ENCODE results near the gene CLHC1. TPM values are rescaled to one million over a fixed set of nuclear protein-coding genes. Genes with fewer than 3 reads are reported as not detected.
"Not testable (repeated sequence)": the region's sequence is repeated elsewhere in the genome, so short reads cannot be mapped to it uniquely, and the experiment has no call there.

The CLHC1 gene
- 10 to 100 TPM in 1 of 4 donors, 1 to 10 TPM in 3; 3.4 to 15.0 (median 6.4) TPM for total RNA-seq

DNA sequence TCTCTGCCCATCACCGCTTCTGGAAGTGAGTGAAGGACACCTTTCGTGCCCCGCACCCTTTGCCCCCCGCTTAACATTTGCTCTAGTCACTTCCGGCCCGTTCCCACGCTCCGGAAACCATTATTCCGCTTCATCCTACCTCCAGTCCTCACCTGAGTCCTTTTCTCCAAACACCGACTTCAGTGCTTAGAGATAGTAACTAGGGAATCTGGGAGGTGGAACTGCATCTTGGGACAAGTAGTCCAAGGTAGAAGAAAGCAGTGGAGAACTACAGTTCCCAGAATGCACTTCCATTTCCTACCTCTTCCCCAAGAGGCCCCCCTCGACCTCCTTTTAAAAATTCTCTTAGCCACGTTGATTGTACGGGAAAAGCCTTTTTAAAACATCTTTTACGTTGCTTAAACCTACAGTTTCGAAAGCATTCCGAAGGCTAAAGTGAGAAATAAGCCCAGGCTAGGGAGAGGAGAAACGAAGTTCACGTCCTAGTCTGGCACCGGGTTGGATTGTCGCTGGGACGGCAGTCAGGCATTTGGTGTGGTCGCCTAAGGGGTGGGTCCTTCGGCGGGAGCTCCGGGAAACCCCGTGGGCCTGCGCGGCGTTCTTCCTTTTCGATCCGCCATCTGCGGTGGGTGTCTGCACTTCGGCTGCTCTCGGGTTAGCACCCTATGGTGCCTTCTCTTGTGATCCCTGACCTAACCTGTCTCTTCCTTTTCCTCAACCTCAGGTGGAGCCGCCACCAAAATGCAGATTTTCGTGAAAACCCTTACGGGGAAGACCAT lies at the start of gene CLHC1, which contains the start of gene RPS27A:
Gene CLHC1, minus strand, starts transcription at position 210 of the 779 bp plus-strand sequence. CDS start 9,882 bp downstream, outside the sequence.
Gene RPS27A, plus strand, starts transcription at position 605 of the 779 bp plus-strand sequence. Its CDS starts 137 bp downstream, at position 742.
- Histone ChIP-seq H3K9me3 (no peaks in the 10 kb centered on the region), H3K4me3 (peak within 1 kb of the TSS; percentile 58 to 85 (median 69)), H3K27ac (replicated peaks in 1 of 4) (peak within 1 kb of the TSS; percentile 88 to 91 (median 90)), H3K36me3 (peaks cover 29 to 40% (median 34%) of the 10 kb centered on the region in 4 donors), H3K27me3 (no peaks in the 10 kb centered on the region), H3K4me1 (peaks cover 25 to 44% (median 36%) of the 10 kb centered on the region in 4 donors)
- intact Hi-C loops (cut with DNase I) = no loop called here
- TF ChIP-seq EP300 (IDR thresholded peaks at IDR 0.05) = no peak
- peak in 1 of 3 experiments; percentile 7 for TF ChIP-seq CTCF (IDR thresholded peaks at IDR 0.05)
- peak; percentile 73 for TF ChIP-seq POLR2A (IDR thresholded peaks at IDR 0.05; ENCODE audit: low read depth)
- peak; percentile 91 to 96 for TF ChIP-seq POLR2AphosphoS5 (IDR thresholded peaks at IDR 0.05)
- peak; percentile 98 for DNase-seq (ENCODE audit: extremely low spot score)
- WGBS = under 1% methylated on average over 37 of the region's 37 CpGs

DNA sequence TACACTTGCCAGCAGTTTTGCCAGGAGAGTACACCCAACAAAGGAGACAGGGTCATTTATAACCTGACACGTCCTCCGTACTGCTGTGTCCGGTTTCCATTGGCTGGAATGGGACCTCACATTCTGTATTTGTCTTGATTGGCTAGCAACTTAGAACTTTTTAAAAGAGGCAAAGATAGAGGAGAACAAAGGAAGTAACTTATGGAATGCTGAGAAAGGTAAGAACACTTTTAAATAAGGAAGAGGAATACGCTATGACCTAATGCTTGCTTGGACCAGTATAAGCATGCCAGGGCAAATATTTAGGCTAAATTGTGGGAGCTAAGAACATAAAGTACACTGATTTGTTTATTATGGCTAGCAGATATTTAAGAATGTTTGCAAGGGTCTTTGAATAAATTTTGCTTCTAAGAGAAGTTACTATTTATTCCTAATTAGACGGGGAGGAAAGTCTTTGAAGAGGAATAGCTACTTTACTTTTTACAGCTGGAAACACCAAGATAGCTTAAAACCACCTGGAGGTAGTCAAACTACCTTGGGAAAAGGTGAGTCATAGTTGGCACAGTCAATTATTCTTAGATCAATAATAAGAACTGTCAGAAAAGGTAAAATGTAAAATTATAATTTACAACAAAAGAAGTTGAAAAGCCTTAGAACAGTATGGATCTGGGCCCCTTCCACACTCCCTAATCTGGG lies 48.9 kb upstream of the CLHC1 start:
- 92% methylated on average over 5 of the region's 5 CpGs for WGBS
- intact Hi-C loops (cut with DNase I); H3K9me3 ChIP-seq; DNase-seq (ENCODE audit: extremely low spot score); H3K36me3 ChIP-seq: not testable (repeated sequence)
- Histone ChIP-seq H3K4me3 (peak overlapping the region in 1 of 4 donors; percentile 87), H3K4me1 (peaks cover 16 to 34% (median 27%) of the 10 kb centered on the region in 4 donors), H3K27me3 (peaks cover 0 to 11% (median 0%) of the 10 kb centered on the region in 4 donors), H3K27ac (replicated peaks in 1 of 4) (peak overlapping the region in 3 of 4 donors; percentile 87 to 94 (median 89))

GRCh38 chr2:55279859-55280424 lies 47.8 kb upstream of the CLHC1 start:
- peaks cover 16 to 31% (median 25%) of the 10 kb centered on the region in 4 donors for H3K4me1 ChIP-seq
- DNase-seq (ENCODE audit: extremely low spot score); intact Hi-C loops (cut with DNase I); H3K36me3 ChIP-seq; H3K4me3 ChIP-seq; H3K9me3 ChIP-seq; H3K27ac ChIP-seq (replicated peaks in 1 of 4): not testable (repeated sequence)
- WGBS = 51% methylated on average over 7 of the region's 7 CpGs
- peaks cover 0 to 11% (median 0%) of the 10 kb centered on the region in 4 donors for H3K27me3 ChIP-seq

GRCh38 chr2:55279214-55279835 lies 47.2 kb upstream of the CLHC1 start:
- DNase-seq (ENCODE audit: extremely low spot score); H3K36me3 ChIP-seq; intact Hi-C loops (cut with DNase I); H3K4me3 ChIP-seq; H3K27ac ChIP-seq (replicated peaks in 1 of 4); H3K9me3 ChIP-seq: not testable (repeated sequence)
- Histone ChIP-seq H3K4me1 (peaks cover 14 to 24% (median 20%) of the 10 kb centered on the region in 4 donors), H3K27me3 (peaks cover 0 to 11% (median 0%) of the 10 kb centered on the region in 4 donors)
- 53% methylated on average over 10 of the region's 10 CpGs for WGBS

DNA sequence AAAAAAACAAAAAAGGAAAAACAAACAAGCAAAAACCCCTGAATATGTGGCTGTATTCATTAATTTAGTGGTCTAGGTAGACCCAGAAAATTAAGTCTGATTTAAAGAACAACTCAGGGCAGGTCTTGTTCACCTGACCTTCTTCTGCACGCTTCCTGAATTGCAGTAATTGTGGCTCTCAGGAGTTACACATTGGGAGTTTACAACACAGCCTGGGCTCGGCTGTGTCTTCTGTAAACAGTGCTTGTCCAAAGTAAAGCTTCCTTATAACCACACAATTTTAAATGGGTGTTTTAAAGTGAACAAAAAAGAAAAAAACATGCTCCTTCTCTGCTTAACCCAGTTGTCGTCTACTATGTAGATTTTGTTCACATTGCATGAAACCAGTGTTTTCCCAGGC lies 45.2 kb upstream of the CLHC1 start:
- no peak for TF ChIP-seq POLR2A (IDR thresholded peaks at IDR 0.05; ENCODE audit: low read depth)
- WGBS = 67% methylated on average over 3 of the region's 3 CpGs
- intact Hi-C loops (cut with DNase I) = no loop called here
- H3K4me1 ChIP-seq = peaks cover 0 to 7% (median 3%) of the 10 kb centered on the region in 4 donors
- H3K27me3 ChIP-seq = peaks cover 0 to 11% (median 0%) of the 10 kb centered on the region in 4 donors
- no peak for DNase-seq (ENCODE audit: extremely low spot score)
- H3K36me3 ChIP-seq = no peaks in the 10 kb centered on the region
- H3K4me3 ChIP-seq = no peak overlapping the region
- H3K9me3 ChIP-seq = no peaks in the 10 kb centered on the region
- H3K27ac ChIP-seq (replicated peaks in 1 of 4) = no peak overlapping the region

DNA sequence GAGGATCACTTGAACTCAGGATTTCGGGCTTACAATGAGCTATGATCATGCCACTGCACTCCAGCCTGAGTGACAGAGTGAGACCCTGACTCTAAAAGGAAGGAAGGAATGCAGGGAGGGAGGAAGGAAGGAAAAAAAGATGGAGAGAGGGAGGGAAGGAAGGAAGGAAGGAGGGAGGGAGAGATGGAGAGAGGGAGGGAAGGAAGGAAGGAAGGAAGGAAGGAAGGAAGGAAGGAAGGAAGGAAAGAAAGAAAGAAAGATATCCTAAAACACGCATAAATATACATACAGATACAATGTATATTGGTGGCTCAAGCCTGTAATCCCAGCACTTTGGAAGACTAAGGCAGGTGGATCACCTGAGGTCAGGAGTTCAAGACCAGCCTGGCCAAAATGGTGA lies 42.3 kb upstream of the CLHC1 start:
- 90% methylated on average over 2 of the region's 2 CpGs for WGBS
- H3K4me3 ChIP-seq; H3K36me3 ChIP-seq; H3K9me3 ChIP-seq; intact Hi-C loops (cut with DNase I); DNase-seq (ENCODE audit: extremely low spot score); H3K27ac ChIP-seq (replicated peaks in 1 of 4): not testable (repeated sequence)
- Histone ChIP-seq H3K27me3 (peaks cover 0 to 11% (median 0%) of the 10 kb centered on the region in 4 donors), H3K4me1 (peaks cover 5 to 10% (median 9%) of the 10 kb centered on the region in 4 donors)
